Purkinje cell (primary cell): ENCODE data around the gene KRTAP4-11. TPM values are rescaled to one million over a fixed set of nuclear protein-coding genes. Genes with fewer than 3 reads are reported as not detected.

Source experiments
- polyA plus RNA-seq: library from polyadenylated mRNA; unstranded; fragments of >200 nt; fragmentation: Nextera tagmentation; gene quantifications from 2 replicates; pipeline ENCODE4 v1.2.1, GENCODE V29; 2014

Gene KRTAP4-11
- not detected in 2 replicates for polyA plus RNA-seq

DNA sequence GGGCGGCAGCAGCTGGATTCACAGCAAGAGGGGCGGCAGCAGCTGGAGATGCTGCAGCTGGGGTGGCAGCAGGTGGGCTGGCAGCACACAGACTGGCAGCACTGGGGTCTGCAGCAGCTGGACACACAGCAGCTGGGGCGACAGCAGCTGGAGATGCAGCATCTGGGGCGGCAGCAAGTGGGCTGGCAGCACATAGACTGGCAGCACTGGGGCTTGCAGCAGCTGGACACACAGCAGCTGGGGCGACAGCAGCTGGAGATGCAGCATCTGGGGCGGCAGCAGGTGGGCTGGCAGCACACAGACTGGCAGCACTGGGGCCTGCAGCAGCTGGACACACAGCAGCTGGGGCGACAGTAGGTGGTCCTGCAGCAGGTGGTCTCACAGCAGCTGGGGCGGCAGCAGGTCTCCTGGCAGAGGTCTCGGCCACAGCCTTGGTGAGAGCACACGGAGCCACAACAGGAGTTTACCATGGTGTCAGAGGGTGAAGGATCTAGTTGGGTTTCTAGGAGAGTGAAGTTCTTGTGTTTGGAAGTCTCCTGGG is at the start of gene KRTAP4-11:
Gene KRTAP4-11, minus strand, starts transcription at position 528 of the 541 bp plus-strand sequence. Its CDS starts 58 bp downstream, at position 470.

DNA sequence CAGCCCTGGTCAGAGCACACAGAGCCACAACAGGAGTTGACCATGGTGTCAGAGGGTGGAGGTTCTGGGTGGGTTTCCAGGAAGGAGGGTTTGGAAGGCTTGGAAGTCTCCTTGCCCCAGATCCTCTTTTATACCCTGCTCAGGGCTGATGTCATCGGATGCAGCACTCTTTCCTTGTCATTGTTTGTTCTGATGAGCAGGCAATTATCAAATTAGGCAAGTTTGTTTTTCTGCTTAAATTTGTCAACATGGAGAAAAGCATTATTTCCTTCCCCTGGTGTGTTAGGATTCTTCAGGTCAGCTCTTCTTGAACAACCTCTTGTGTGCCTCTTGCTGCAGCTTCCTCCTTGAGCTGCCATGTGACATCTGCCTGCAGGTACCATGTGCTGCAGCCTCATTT is 42.5 kb upstream of the KRTAP4-11 start, which contains the start of gene KRTAP4-4:
Gene KRTAP4-4, minus strand, starts transcription at position 101 of the 400 bp plus-strand sequence. Its CDS starts 57 bp downstream, at position 44.

GRCh38 chr17:41149652-41149985 is 31.4 kb upstream of the KRTAP4-11 start, which contains the start of gene KRTAP4-5:
KRTAP4-5 (minus strand) TSS chr17:41149825; CDS start chr17:41149767, 58 bp downstream.

GRCh38 chr17:41140360-41141131 is 22.4 kb upstream of the KRTAP4-11 start, which contains the start of gene KRTAP4-6:
KRTAP4-6 (minus strand) TSS chr17:41140544; CDS start chr17:41140487, 57 bp downstream.

GRCh38 chr17:41123991-41124371 is 5.8 kb upstream of the KRTAP4-11 start, which contains the start of gene KRTAP4-12:
KRTAP4-12 (minus strand) TSS chr17:41124182; CDS start chr17:41124122, 60 bp downstream.

GRCh38 chr17:41105347-41105746 is 12.8 kb downstream of the KRTAP4-11 start, which contains the start of gene KRTAP4-9:
KRTAP4-9 (plus strand) TSS chr17:41105389; CDS start chr17:41105389, 0 bp downstream.

DNA sequence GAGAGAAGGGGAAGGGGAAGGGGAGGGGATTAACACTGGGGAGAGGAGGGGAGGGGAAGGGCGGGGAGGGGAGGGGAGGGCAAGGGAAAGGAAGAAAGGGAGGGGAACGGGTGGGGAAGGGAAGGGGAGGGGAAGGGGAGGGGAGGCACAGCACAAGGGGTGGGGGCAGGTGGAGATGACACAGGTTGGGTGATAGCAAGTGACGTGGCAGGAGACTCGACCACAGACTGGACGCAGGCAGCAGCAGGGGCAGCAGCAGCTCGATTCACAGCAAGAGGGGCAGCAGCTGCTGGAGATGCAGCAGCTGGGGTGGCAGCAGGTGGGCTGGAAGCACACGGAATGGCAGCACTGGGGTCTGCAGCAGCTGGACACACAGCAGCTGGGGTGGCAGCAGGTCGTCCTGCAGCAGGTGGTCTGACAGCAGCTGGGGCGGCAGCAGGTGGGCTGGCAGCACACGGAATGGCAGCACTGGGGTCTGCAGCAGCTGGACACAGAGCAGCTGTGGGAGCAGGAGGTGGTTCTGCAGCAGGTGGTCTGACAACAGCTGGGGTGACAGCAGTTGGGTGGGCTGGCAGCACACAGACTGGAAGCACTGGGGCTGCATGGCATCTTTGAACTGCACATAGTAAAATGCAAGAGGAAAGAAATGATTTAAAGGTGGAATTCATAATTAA is 16.4 kb downstream of the KRTAP4-11 start, which contains the start of gene KRTAP4-16:
Gene KRTAP4-16, minus strand, starts transcription at position 624 of the 674 bp plus-strand sequence. Its CDS starts 0 bp downstream, at position 624.

DNA sequence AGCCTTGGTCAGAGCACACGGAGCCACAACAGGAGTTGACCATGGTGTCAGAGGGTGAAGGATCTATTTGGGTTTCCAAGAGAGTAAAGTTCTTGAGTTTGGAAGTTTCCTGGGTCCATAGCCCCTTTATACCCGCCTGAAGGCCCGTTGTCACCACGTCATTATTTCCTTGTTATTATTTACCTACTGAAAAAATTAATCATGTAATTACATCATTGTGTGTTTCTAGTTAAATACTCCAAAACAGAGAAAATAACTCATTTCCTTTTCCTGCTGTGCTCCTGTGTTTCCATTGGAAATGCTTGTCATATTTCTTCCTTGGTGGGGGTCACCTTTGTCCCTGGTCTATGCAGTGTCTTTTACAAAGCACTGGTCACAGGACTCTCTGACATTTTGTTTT is 20.1 kb downstream of the KRTAP4-11 start, which contains the start of gene KRTAP4-8:
Gene KRTAP4-8, minus strand, starts transcription at position 101 of the 400 bp plus-strand sequence. Its CDS starts 58 bp downstream, at position 43.

GRCh38 chr17:41084100-41084856 is 33.9 kb downstream of the KRTAP4-11 start, which contains the start of gene KRTAP4-7:
KRTAP4-7 (plus strand) TSS chr17:41084150; CDS start chr17:41084207, 57 bp downstream.

Other genes starting within 250 kb of the KRTAP4-11 start
- gene KRT20, start 233.1 kb downstream of the KRTAP4-11 start, polyA plus RNA-seq, result not detected in 2 replicates
- gene KRT23, start 180.7 kb downstream of the KRTAP4-11 start, polyA plus RNA-seq, result 0.60 TPM in 1 of 2 replicates, not detected in the other
- not detected in 2 replicates for gene KRT39, start 151.4 kb downstream of the KRTAP4-11 start, polyA plus RNA-seq
- not detected in 2 replicates for gene KRT40, start 134.0 kb downstream of the KRTAP4-11 start, polyA plus RNA-seq
- gene KRTAP3-3, start 124.2 kb downstream of the KRTAP4-11 start, polyA plus RNA-seq, result not detected in 2 replicates
- not detected in 2 replicates for gene KRTAP3-2, start 118.5 kb downstream of the KRTAP4-11 start, polyA plus RNA-seq
- not detected in 2 replicates for gene KRTAP3-1, start 109.2 kb downstream of the KRTAP4-11 start, polyA plus RNA-seq
- not detected in 2 replicates for gene KRTAP1-5, start 91.2 kb downstream of the KRTAP4-11 start, polyA plus RNA-seq
- gene KRTAP1-4, start 88.2 kb downstream of the KRTAP4-11 start, polyA plus RNA-seq, result not detected in 2 replicates
- gene KRTAP1-3, start 83.5 kb downstream of the KRTAP4-11 start, polyA plus RNA-seq, result not detected in 2 replicates
- gene KRTAP1-1, start 76.9 kb downstream of the KRTAP4-11 start, polyA plus RNA-seq, result 0.28 TPM in 1 of 2 replicates, not detected in the other
- gene KRTAP2-1, start 71.1 kb downstream of the KRTAP4-11 start, polyA plus RNA-seq, result not detected in 2 replicates
- gene KRTAP2-2, start 63.1 kb downstream of the KRTAP4-11 start, polyA plus RNA-seq, result not detected in 2 replicates
- gene KRTAP2-3, start 58.3 kb downstream of the KRTAP4-11 start, polyA plus RNA-seq, result not detected in 2 replicates
- gene KRTAP2-4, start 52.5 kb downstream of the KRTAP4-11 start, polyA plus RNA-seq, result not detected in 2 replicates
- not detected in 2 replicates for gene KRTAP4-7, start 34.2 kb downstream of the KRTAP4-11 start, polyA plus RNA-seq
- not detected in 2 replicates for gene KRTAP4-8, start 20.2 kb downstream of the KRTAP4-11 start, polyA plus RNA-seq
- not detected in 2 replicates for gene KRTAP4-16, start 16.2 kb downstream of the KRTAP4-11 start, polyA plus RNA-seq
- not detected in 2 replicates for gene KRTAP4-9, start 13.0 kb downstream of the KRTAP4-11 start, polyA plus RNA-seq
- gene KRTAP4-12, start 5.8 kb upstream of the KRTAP4-11 start, polyA plus RNA-seq, result not detected in 2 replicates
- gene KRTAP4-6, start 22.2 kb upstream of the KRTAP4-11 start, polyA plus RNA-seq, result not detected in 2 replicates
- not detected in 2 replicates for gene KRTAP4-5, start 31.5 kb upstream of the KRTAP4-11 start, polyA plus RNA-seq
- not detected in 2 replicates for gene KRTAP4-4, start 42.4 kb upstream of the KRTAP4-11 start, polyA plus RNA-seq
- not detected in 2 replicates for gene KRTAP4-3, start 49.8 kb upstream of the KRTAP4-11 start, polyA plus RNA-seq
- gene KRTAP4-2, start 59.8 kb upstream of the KRTAP4-11 start, polyA plus RNA-seq, result not detected in 2 replicates
- gene KRTAP4-1, start 66.5 kb upstream of the KRTAP4-11 start, polyA plus RNA-seq, result not detected in 2 replicates
- not detected in 2 replicates for gene KRTAP9-1, start 71.5 kb upstream of the KRTAP4-11 start, polyA plus RNA-seq
- not detected in 2 replicates for gene KRTAP9-2, start 108.3 kb upstream of the KRTAP4-11 start, polyA plus RNA-seq
- not detected in 2 replicates for gene KRTAP9-3, start 114.1 kb upstream of the KRTAP4-11 start, polyA plus RNA-seq
- gene KRTAP9-8, start 119.6 kb upstream of the KRTAP4-11 start, polyA plus RNA-seq, result not detected in 2 replicates
- gene KRTAP9-4, start 131.3 kb upstream of the KRTAP4-11 start, polyA plus RNA-seq, result not detected in 2 replicates
- not detected in 2 replicates for gene KRTAP9-9, start 137.0 kb upstream of the KRTAP4-11 start, polyA plus RNA-seq
- not detected in 2 replicates for gene KRTAP9-6, start 147.0 kb upstream of the KRTAP4-11 start, polyA plus RNA-seq
- gene KRTAP9-7, start 157.3 kb upstream of the KRTAP4-11 start, polyA plus RNA-seq, result not detected in 2 replicates
- gene KRTAP29-1, start 184.5 kb upstream of the KRTAP4-11 start, polyA plus RNA-seq, result not detected in 2 replicates
- gene KRTAP16-1, start 190.9 kb upstream of the KRTAP4-11 start, polyA plus RNA-seq, result not detected in 2 replicates
- not detected in 2 replicates for gene KRTAP17-1, start 197.3 kb upstream of the KRTAP4-11 start, polyA plus RNA-seq
- not detected in 2 replicates for gene KRT33A, start 232.5 kb upstream of the KRTAP4-11 start, polyA plus RNA-seq